GM10266 (cell line): ENCODE results near the gene PSMB8.

Source experiments
- DNase-seq: peaks from one replicate; pipeline ENCODE4 v3.0.0; 2012; ENCODE audit errors: extremely low spot score
- CTCF ChIP-seq: IDR thresholded peaks from 2 replicates; pipeline ENCODE4 v1.5.1; 2012; ENCODE audit warnings: mild to moderate bottlenecking, low read depth; ENCODE audit not compliant: control insufficient read depth, insufficient read depth; ENCODE audit errors: missing control alignments

PSMB8 gene

DNA sequence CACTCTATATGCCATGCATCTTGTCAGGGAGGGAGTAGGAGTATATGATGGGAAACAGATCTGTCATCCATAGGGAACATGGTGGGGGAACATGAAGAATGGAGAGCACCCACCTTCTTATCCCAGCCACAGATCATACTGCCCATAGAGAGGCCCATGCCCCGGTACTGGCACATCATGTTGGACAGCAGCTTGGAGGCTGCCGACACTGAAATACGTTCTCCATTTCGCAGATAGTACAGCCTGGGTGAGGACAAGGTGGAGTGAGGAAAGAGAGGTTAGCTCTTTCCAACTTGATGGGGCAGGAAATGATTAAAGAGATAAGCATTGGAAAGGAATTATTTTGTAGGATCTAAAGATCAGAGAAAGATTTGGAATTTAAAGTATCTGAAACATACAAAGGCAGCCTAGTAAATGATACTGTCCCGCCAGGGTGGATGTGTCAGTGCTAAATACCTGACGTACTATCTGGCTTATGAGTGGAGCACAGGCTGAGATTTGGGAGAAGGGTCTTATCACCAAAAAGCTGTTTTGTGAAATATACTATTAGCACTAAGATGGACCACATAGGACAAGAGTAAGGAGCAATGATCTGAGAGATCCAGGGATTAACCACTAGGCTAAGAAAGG lies 1.7 kb downstream of the PSMB8 start:
- DNase-seq, result no peak
- no peak for TF ChIP-seq CTCF

- peak; percentile 40 for DNase-seq
- no peak for TF ChIP-seq CTCF
Measured at GRCh38 chr6:32840604-32841246, 3.1 kb downstream of the PSMB8 start.

DNA sequence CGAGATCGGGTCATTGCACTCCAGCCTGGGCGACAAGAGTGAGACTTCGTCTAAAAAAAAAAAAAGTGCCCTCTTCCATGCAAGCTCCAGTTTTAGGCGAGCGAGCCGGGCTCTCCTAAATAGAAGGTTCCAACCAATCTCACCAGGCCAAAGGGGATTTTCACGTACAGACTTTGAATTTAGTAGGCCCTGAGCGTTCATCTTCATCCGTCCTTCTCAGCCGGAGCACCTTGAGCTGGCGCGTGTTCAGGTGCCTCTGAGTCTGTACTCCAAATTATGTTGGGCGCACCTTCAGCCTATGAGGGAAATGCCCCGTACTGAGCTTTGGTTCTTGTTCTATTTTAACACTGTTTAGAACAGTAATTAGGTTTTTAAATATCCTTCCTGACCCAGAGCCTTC lies 4.5 kb downstream of the PSMB8 start:
- TF ChIP-seq CTCF, result no peak
- DNase-seq, result no peak

- peak; percentile 97 for TF ChIP-seq CTCF
- peak; percentile 88 for DNase-seq
Measured at GRCh38 chr6:32838114-32838958, 5.5 kb downstream of the PSMB8 start, which contains the start of gene TAP2. Gene TAP2, minus strand, starts transcription at chr6:32838739. Its CDS starts 506 bp downstream, at chr6:32838233.

- DNase-seq, result no peak
Measured at GRCh38 chr6:32837651-32838113, 6.2 kb downstream of the PSMB8 start.

GRCh38 chr6:32836873-32837272 lies 7.0 kb downstream of the PSMB8 start:
- DNase-seq, result no peak
- no peak for TF ChIP-seq CTCF

More at GRCh38 chr6:32837651-32838113, 6.2 kb downstream of the PSMB8 start:
- TF ChIP-seq CTCF, result no peak
